GM12801 (cell line): Measurements from ENCODE around the gene SUMO3.

Source experiments
- TF ChIP-seq, protein P1 (sequence below): IDR thresholded peaks from one replicate; pipeline ENCODE4 v1.5.1; 2011; ENCODE audit warnings: control low read depth; ENCODE audit not compliant: insufficient read length; ENCODE audit errors: extremely low read depth

The SUMO3 gene

DNA sequence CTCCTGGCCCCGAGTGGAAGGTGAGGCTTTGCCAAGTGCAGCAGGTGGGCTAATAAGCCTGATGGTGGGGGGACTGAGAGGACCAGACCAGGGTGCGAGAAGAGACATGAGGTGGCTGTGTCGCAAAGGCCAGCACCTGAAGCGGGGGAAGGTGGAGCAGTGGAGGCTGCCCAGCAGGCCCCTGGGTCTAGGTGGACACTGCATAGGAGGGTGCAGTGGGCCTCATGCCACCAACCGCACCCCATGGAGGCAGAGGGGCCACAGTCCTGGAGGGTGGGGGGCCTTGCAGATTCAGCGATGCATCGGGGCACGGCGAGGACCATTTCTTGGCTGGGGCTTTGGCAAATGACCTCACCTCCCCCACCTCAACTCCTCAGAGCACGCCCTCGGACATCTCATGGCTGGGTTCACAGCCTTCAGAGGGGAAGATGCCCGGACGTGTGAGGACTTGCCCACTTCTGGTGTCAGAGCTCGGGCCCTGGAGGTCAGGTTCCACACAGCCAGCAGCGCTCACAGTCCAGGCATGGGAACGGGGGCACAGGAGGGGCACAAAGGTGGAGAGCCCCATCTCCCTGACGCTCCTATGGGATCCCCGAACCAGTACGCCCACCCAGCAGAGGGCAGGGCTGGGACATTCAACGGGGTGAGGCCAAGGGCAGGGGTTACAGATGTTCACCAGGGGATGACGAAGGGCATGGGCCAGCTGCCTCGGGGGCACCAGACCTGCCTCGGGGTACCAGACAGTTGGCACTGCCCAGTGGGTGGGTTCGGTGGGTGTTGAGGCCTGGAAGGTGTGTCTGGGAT lies 51.6 kb downstream of the SUMO3 start:
- TF ChIP-seq, protein P1, sequence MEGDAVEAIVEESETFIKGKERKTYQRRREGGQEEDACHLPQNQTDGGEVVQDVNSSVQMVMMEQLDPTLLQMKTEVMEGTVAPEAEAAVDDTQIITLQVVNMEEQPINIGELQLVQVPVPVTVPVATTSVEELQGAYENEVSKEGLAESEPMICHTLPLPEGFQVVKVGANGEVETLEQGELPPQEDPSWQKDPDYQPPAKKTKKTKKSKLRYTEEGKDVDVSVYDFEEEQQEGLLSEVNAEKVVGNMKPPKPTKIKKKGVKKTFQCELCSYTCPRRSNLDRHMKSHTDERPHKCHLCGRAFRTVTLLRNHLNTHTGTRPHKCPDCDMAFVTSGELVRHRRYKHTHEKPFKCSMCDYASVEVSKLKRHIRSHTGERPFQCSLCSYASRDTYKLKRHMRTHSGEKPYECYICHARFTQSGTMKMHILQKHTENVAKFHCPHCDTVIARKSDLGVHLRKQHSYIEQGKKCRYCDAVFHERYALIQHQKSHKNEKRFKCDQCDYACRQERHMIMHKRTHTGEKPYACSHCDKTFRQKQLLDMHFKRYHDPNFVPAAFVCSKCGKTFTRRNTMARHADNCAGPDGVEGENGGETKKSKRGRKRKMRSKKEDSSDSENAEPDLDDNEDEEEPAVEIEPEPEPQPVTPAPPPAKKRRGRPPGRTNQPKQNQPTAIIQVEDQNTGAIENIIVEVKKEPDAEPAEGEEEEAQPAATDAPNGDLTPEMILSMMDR: no peak

DNA sequence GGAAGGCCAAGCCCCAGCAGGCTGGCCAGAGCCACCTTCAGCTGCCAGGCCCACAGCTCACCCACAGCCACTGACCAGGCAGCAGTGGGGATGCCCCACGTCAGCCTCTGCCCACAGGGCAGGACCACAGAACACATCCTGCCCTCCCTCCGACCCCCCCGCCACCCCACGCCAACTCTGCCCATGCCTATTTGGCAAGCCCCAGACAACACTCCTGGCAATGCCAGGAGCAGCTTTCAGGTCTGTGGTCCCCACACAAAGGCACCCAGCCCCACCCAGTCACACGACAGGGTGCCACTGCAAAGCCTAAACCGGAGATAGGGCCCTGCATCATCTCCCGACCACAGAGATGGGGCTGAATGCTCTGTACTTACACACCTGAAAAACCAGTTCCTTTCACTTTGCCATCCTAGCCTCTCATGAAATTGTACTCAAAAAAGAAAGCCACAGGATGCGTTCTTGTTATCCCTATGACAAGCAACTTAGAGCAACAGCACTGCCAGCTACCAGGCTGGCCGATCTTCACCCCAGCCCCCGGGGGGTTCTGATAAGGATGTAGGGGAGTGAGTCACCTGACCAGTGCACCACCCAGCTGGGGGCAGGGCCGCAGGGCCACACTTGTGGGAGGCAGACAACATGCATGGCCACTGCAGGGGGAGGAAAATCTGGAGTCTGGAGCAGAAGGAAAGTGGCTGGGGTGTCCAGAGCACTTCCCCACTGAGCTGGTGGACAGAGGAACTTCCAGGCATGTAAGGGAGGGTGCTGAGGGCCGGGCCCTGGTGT lies 52.4 kb downstream of the SUMO3 start:
- TF ChIP-seq, protein P1: no peak

DNA sequence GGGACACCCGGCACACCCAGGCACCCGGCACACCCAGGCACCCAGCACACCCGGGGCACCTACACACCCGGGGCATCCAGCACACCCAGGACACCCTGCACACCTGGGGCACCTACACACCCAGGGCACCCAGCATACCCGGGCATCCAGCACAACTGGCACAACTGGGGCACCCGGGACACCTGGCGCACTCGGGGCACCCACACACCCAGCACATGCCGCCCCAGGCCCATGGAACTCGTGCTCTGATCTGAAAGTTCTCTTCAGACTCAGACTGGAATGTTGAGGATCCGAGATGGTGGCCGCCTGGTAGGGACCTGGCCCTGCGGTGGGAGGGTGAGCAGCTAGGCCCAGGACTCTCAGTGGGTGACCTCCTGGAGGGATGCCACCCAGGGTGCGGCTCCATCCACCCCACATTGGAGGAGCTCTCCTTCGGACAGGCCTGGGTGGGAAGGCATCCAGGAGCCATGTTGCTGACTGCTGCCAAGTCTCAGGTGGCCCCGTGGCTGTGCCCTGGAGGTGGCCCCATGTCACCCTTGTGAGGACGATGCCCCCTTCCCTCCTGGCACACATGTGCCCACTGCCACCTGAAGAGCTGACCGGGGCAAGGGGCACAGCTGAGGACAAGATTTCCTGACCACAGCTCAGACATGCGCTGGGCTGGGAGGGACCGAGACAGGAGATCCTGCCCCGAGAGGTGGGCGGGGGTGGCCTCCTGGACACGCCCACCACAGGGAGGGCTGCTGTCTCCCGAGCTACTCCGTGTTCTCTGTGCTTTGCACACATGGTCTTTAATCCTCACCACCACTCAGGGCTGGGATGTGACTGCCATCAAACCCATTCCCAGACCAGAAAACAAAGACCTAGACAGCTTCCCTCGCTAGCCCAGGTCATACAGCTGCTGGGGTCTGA lies 53.3 kb downstream of the SUMO3 start:
- TF ChIP-seq, protein P1: no peak

DNA sequence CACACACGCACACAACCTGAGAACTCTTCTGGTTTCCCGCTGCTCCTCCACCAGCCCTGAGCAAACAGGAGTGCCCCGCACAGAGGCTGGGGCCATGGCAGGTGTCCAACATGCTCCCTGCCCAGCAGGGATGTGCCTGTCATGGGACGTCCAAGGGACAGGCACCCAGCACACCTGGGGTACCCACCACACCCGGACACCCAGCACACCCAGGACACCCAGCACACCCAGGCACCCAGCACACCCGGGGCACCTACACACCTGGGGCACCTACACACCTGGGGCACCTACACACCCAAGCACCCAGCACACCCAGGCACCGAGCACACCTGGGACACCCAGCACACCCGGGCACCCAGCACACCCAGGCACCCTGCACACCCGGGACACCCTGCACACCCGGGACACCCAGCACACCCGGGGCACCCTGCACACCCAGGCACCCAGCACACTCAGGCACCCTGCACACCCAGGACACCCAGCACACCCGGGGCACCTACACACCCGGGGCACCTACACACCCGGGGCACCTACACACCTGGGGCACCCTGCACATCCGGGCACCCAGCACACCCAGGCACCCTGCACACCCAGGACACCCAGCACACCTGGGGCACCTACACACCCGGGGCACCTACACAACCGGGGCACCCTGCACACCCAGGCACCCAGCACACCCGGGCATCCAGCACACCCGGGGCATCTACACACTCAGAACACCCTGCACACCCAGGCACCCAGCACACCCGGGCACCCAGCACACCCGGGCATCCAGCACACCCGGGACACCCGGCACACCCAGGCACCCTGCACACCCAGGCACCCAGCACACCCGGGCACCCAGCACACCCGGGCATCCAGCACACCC lies 54.2 kb downstream of the SUMO3 start:
- TF ChIP-seq, protein P1: no peak

DNA sequence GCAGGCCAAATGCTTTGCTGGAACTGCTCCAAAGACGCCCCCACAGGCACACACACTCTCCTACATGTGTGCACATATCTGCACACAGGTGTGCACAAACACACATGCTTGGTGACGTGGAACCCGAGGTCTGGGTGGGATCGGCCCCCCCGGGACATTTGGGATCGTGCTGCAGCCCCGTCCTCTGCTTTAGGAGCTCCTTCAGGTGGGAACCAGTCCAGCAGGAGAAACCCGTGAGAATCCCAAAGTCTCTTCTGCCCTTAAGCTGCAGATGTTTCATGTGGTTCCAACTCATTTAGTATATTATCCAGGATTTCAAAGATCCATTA lies 54.8 kb downstream of the SUMO3 start:
- TF ChIP-seq, protein P1: no peak

DNA sequence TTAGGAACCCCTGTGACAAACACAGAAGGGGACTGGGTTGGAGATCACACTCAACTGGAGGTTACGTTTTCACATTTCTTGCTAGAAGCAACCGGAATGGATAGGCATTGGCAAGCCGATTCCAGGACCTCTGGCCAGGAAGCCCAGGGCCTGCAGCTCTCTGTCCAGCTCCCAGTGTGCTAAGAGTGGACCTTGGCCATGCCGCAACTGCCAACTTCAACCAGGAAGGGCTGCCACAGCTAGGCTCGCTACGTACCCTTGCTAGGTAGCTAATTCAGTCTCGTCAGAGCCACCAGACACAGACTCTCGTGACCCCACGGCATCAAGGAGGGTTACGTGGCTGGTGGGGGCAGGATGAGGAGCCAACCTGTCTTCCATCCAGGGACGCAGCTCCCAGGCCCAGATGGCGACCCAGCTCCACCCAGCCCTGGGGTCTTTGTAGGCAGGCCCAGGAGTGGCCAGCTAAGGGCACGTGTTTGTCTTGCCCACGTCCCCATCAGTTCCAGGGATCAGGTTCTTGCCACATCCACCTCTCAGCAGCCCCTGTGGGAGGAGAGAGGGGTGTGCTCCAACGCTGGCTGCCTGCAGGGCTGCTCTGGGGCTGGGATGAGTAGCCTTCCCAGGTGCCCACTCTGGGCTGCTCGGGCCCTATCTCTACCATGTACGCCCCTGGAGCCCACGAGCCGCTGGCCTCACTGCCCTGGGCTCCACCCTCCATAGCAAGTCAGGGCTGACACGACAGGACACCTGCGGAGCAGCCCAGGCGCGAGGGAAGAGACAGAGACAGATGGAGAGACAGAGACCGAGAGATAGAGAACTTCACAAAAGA lies 55.4 kb downstream of the SUMO3 start:
- TF ChIP-seq, protein P1: no peak
